Osteocyte (in vitro differentiated cells): ENCODE measurements around the gene DAB2IP. TPM values are rescaled to one million over a fixed set of nuclear protein-coding genes. Genes with fewer than 3 reads are reported as not detected.

Experiments
- DNase-seq: peaks from one replicate; pipeline ENCODE4 v3.0.0; 2021; ENCODE audit warnings: mixed read lengths; ENCODE audit not compliant: unreplicated experiment; ENCODE audit errors: extremely low spot score
- H3K27ac Mint-ChIP-seq: one replicate; pipeline ENCODE4 v1.8.0; 2021; ENCODE audit warnings: mild to moderate bottlenecking, mixed read lengths; ENCODE audit not compliant: unreplicated experiment
- H3K27me3 Mint-ChIP-seq: one replicate; pipeline ENCODE4 v1.8.0; 2021; ENCODE audit warnings: mixed read lengths; ENCODE audit not compliant: unreplicated experiment
- H3K36me3 Mint-ChIP-seq: one replicate; pipeline ENCODE4 v1.8.0; 2021; ENCODE audit warnings: mixed read lengths; ENCODE audit not compliant: unreplicated experiment
- H3K4me1 Mint-ChIP-seq: one replicate; pipeline ENCODE4 v1.8.0; 2021; ENCODE audit warnings: mixed read lengths; ENCODE audit not compliant: unreplicated experiment
- H3K4me3 Mint-ChIP-seq: one replicate; pipeline ENCODE4 v1.8.0; 2021; ENCODE audit warnings: mild to moderate bottlenecking, moderate library complexity, mixed read lengths; ENCODE audit not compliant: unreplicated experiment
- H3K9me3 Mint-ChIP-seq: one replicate; pipeline ENCODE4 v1.8.0; 2021; ENCODE audit warnings: mixed read lengths; ENCODE audit not compliant: unreplicated experiment
- CTCF ChIP-seq: fragments of 200-600 bp; sonication (generic); IDR thresholded peaks from 2 replicates; pipeline ENCODE4 v1.5.0; 2021; ENCODE audit warnings: antibody characterized with exemption, mild to moderate bottlenecking, moderate library complexity
- total RNA-seq: library from RNA; stranded (reverse); gene quantifications from 2 replicates; pipeline ENCODE4 v1.2.1, GENCODE V29; 2021

Gene DAB2IP
- total RNA-seq, 1 donor from 2014 or later = 43.6 TPM

GRCh38 chr9:121753802-121754654 is 102.6 kb downstream of the DAB2IP start:
- peaks cover 4% of the 10 kb centered on the region for H3K36me3 Mint-ChIP-seq
- H3K4me1 Mint-ChIP-seq = peaks cover 39% of the 10 kb centered on the region
- no peaks in the 10 kb centered on the region for H3K27me3 Mint-ChIP-seq
- TF ChIP-seq CTCF = no peak
- H3K4me3 Mint-ChIP-seq = no peak overlapping the region
- no peak overlapping the region for H3K27ac Mint-ChIP-seq
- no peaks in the 10 kb centered on the region for H3K9me3 Mint-ChIP-seq
- no peak for DNase-seq

- Mint-ChIP-seq H3K27ac (no peak overlapping the region), H3K27me3 (no peaks in the 10 kb centered on the region), H3K36me3 (peaks cover 7% of the 10 kb centered on the region), H3K4me1 (peaks cover 31% of the 10 kb centered on the region), H3K9me3 (no peaks in the 10 kb centered on the region), H3K4me3 (no peak overlapping the region)
- no peak for DNase-seq
- TF ChIP-seq CTCF = no peak
These were observed 103.4 kb downstream of the DAB2IP start for GRCh38 chr9:121754655-121755436.

GRCh38 chr9:121755581-121755980 is 104.1 kb downstream of the DAB2IP start:
- peaks cover 7% of the 10 kb centered on the region for H3K36me3 Mint-ChIP-seq
- H3K27ac Mint-ChIP-seq = no peak overlapping the region
- H3K4me3 Mint-ChIP-seq = no peak overlapping the region
- H3K27me3 Mint-ChIP-seq = no peaks in the 10 kb centered on the region
- peaks cover 24% of the 10 kb centered on the region for H3K4me1 Mint-ChIP-seq
- H3K9me3 Mint-ChIP-seq = no peaks in the 10 kb centered on the region
- no peak for DNase-seq
- no peak for TF ChIP-seq CTCF

GRCh38 chr9:121756474-121757280 is 105.2 kb downstream of the DAB2IP start:
- H3K27me3 Mint-ChIP-seq = no peaks in the 10 kb centered on the region

More at GRCh38 chr9:121756474-121757280, 105.2 kb downstream of the DAB2IP start:
- no peaks in the 10 kb centered on the region for H3K9me3 Mint-ChIP-seq
- TF ChIP-seq CTCF = no peak
- peaks cover 9% of the 10 kb centered on the region for H3K36me3 Mint-ChIP-seq
- no peak for DNase-seq
- no peak overlapping the region for H3K27ac Mint-ChIP-seq
- peaks cover 15% of the 10 kb centered on the region for H3K4me1 Mint-ChIP-seq
- no peak overlapping the region for H3K4me3 Mint-ChIP-seq
